IMR-90 (cell line): Measurements from ENCODE around the gene CXCL6. TPM values are rescaled to one million over a fixed set of nuclear protein-coding genes. Genes with fewer than 3 reads are reported as not detected.

ENCODE experiments used
- ATAC-seq: fragments of 200-7000 bp; cut with Tn5 transposase; 2 replicates; pipeline ENCODE4 v1.9.1; 2020; ENCODE audit warnings: low read depth, mild to moderate bottlenecking, moderate library complexity
- BruUV-seq: library from RNA; stranded (reverse); fragments of 400-500 nt; replicated peaks from 2 replicates; lab custom pipeline; 2021; lab: Mats Ljungman, UMichigan
- CTCF ChIA-PET: fragments of 300-600 bp; formaldehyde crosslinking; extraction: SDS; loops from one replicate; lab custom pipeline; 2021; ENCODE audit warnings: antibody characterized with exemption; lab: Yijun Ruan, JAX
- POLR2A ChIA-PET: fragments of 300-600 bp; sonication (Branson Sonifier 250); formaldehyde crosslinking; loops from one replicate; lab custom pipeline; 2022; ENCODE audit warnings: antibody characterized with exemption; ENCODE audit not compliant: unreplicated experiment; lab: Charles Lee
- DNase-seq: peaks from one replicate; pipeline ENCODE4 v3.0.0; 2013
- H2AFZ ChIP-seq: replicated peaks from 2 replicates; pipeline ENCODE3; 2013; ENCODE audit warnings: low read length, mild to moderate bottlenecking; ENCODE audit not compliant: poor library complexity
- H2AK5ac ChIP-seq: 2 replicates; pipeline ENCODE4 v1.6.1; 2013; ENCODE audit warnings: low read depth, low read length, inconsistent platforms
- H2AK9ac ChIP-seq: replicated peaks from 2 replicates; pipeline ENCODE3; 2013; ENCODE audit warnings: mild to moderate bottlenecking, low read depth, low read length, moderate library complexity; ENCODE audit not compliant: poor library complexity
- H2BK120ac ChIP-seq: 2 replicates; pipeline ENCODE4 v1.6.1; 2013; ENCODE audit warnings: low read depth, low read length, inconsistent platforms
- H2BK15ac ChIP-seq: 3 replicates; pipeline ENCODE4 v1.6.1; 2013; ENCODE audit warnings: low read depth, low read length, inconsistent platforms
- H2BK20ac ChIP-seq: 2 replicates; pipeline ENCODE4 v1.6.1; 2013; ENCODE audit warnings: low read depth, mild to moderate bottlenecking, inconsistent platforms, low read length, moderate library complexity
- H2BK5ac ChIP-seq: 2 replicates; pipeline ENCODE4 v1.6.1; 2013; ENCODE audit warnings: mild to moderate bottlenecking, low read depth, low read length, inconsistent platforms; ENCODE audit not compliant: poor library complexity, severe bottlenecking
- H3K14ac ChIP-seq: replicated peaks from 2 replicates; pipeline ENCODE4 v1.6.1; 2013; ENCODE audit warnings: low read depth, low read length, inconsistent platforms
- H3K18ac ChIP-seq: 2 replicates; pipeline ENCODE4 v1.6.1; 2013; ENCODE audit warnings: low read depth, low read length, control low read depth
- H3K23ac ChIP-seq: 2 replicates; pipeline ENCODE4 v1.6.1; 2013; ENCODE audit warnings: low read depth, low read length, inconsistent platforms
- H3K27ac ChIP-seq: 2 replicates; pipeline ENCODE4 v1.5.1; 2013; ENCODE audit warnings: mild to moderate bottlenecking, control low read depth, low read length; ENCODE audit not compliant: insufficient read depth
- H3K27me3 ChIP-seq: 2 replicates; pipeline ENCODE4 v1.6.1; 2013; ENCODE audit warnings: low read length; ENCODE audit not compliant: control insufficient read depth, insufficient read depth
- H3K36me3 ChIP-seq: 2 replicates; pipeline ENCODE4 v1.6.1; 2013; ENCODE audit warnings: low read length, mixed read lengths; ENCODE audit not compliant: control insufficient read depth, insufficient read depth
- H3K4ac ChIP-seq: 2 replicates; pipeline ENCODE4 v1.6.1; 2013; ENCODE audit warnings: low read depth, low read length, inconsistent platforms
- H3K4me1 ChIP-seq: 2 replicates; pipeline ENCODE4 v1.6.1; 2013; ENCODE audit warnings: low read length, mixed read lengths; ENCODE audit not compliant: control insufficient read depth, insufficient read depth
- H3K4me2 ChIP-seq: 2 replicates; pipeline ENCODE4 v1.6.1; 2013; ENCODE audit warnings: low read depth, mild to moderate bottlenecking, control low read depth, low read length, moderate library complexity
- H3K4me3 ChIP-seq: 2 replicates; pipeline ENCODE4 v1.5.1; 2013; ENCODE audit warnings: low read depth, mild to moderate bottlenecking, control low read depth, low read length, moderate library complexity; ENCODE audit not compliant: insufficient read depth
- H3K56ac ChIP-seq: 2 replicates; pipeline ENCODE4 v1.6.1; 2013; ENCODE audit warnings: low read length, inconsistent platforms; ENCODE audit not compliant: insufficient read depth; ENCODE audit errors: extremely low read depth
- H3K79me1 ChIP-seq, 2 experiments: 2 replicates each; pipeline ENCODE4 v1.6.1; 2013; ENCODE audit warnings: low read length in 2 of 2, inconsistent platforms in 1 of 2, low read depth in 1 of 2
- H3K9ac ChIP-seq: 2 replicates; pipeline ENCODE4 v1.6.1; 2013; ENCODE audit warnings: low read depth, low read length, control low read depth
- H3K9me1 ChIP-seq: 2 replicates; pipeline ENCODE4 v1.6.1; 2013; ENCODE audit warnings: low read length, inconsistent platforms; ENCODE audit not compliant: insufficient read depth
- H3K9me3 ChIP-seq: 2 replicates; pipeline ENCODE4 v1.6.1; 2013; ENCODE audit warnings: low read length; ENCODE audit not compliant: control insufficient read depth, insufficient read depth
- H4K20me1 ChIP-seq: 2 replicates; pipeline ENCODE4 v1.6.1; 2013; ENCODE audit warnings: low read length, inconsistent platforms; ENCODE audit not compliant: insufficient read depth
- H4K5ac ChIP-seq: 2 replicates; pipeline ENCODE4 v1.6.1; 2013; ENCODE audit warnings: mild to moderate bottlenecking, low read depth, low read length, control low read depth
- H4K8ac ChIP-seq, 2 experiments: 2 replicates each; pipeline ENCODE4 v1.6.1; 2013; ENCODE audit warnings: low read depth in 2 of 2, low read length in 2 of 2, control low read depth in 1 of 2, inconsistent platforms in 1 of 2
- H4K91ac ChIP-seq: 2 replicates; pipeline ENCODE4 v1.6.1; 2013; ENCODE audit warnings: low read depth, low read length, inconsistent platforms; ENCODE audit not compliant: insufficient read depth
- BHLHE40 ChIP-seq: fragments of 150-350 bp; IDR thresholded peaks from 2 replicates; pipeline ENCODE4 v1.6.1; 2016; ENCODE audit warnings: mild to moderate bottlenecking, low read depth, low read length
- CEBPB ChIP-seq: IDR thresholded peaks from 2 replicates; pipeline ENCODE4 v1.6.1; 2012; ENCODE audit warnings: low read depth, low read length, improper control_type of control experiment
- CTCF ChIP-seq: conservative IDR thresholded peaks from 2 replicates; pipeline ENCODE4 v1.5.1; 2012; ENCODE audit warnings: mild to moderate bottlenecking, low read depth, low read length, improper control_type of control experiment
- FOS ChIP-seq: fragments of 150-350 bp; IDR thresholded peaks from 2 replicates; pipeline ENCODE4 v1.6.1; 2016; ENCODE audit warnings: low read depth, low read length
- MAFK ChIP-seq: IDR thresholded peaks from 2 replicates; pipeline ENCODE4 v1.6.1; 2012; ENCODE audit warnings: low read depth, low read length, improper control_type of control experiment
- MXI1 ChIP-seq: IDR thresholded peaks from 2 replicates; pipeline ENCODE4 v1.6.1; 2012; ENCODE audit warnings: low read depth, mild to moderate bottlenecking, low read length, moderate library complexity, borderline replicate concordance
- RAD21 ChIP-seq: IDR thresholded peaks from 2 replicates; pipeline ENCODE4 v1.6.1; 2012; ENCODE audit warnings: low read length, improper control_type of control experiment
- RCOR1 ChIP-seq: IDR thresholded peaks from 2 replicates; pipeline ENCODE4 v1.6.1; 2012; ENCODE audit warnings: mild to moderate bottlenecking, low read length, improper control_type of control experiment; ENCODE audit not compliant: insufficient replicate concordance
- RFX5 ChIP-seq: IDR thresholded peaks from 2 replicates; pipeline ENCODE4 v1.8.0; 2012; ENCODE audit warnings: low read depth, mild to moderate bottlenecking, low read length, moderate library complexity
- SMC3 ChIP-seq: fragments of 150-350 bp; IDR thresholded peaks from 2 replicates; pipeline ENCODE4 v1.6.1; 2016; ENCODE audit warnings: low read depth, mild to moderate bottlenecking, antibody characterized with exemption, low read length, moderate library complexity
- dilution Hi-C: fragments of 300-500 bp; cut with HindIII; formaldehyde crosslinking; loops from one replicate; pipeline ENCODE4 v1.14.3; 2018; ENCODE audit warnings: low sequenced_read_pairs; ENCODE audit not compliant: unreplicated experiment
- in situ Hi-C: fragments of 300-500 bp; cut with MboI; formaldehyde crosslinking; loops from 3 replicates; pipeline ENCODE4 v1.14.3; 2019; ENCODE audit warnings: low sequenced_read_pairs, inconsistent platforms, mixed read lengths
- intact Hi-C: fragments of 100-400 bp; cut with micrococcal nuclease; formaldehyde crosslinking; loops from 2 replicates; pipeline ENCODE4 v1.10.0; 2022
- polyA plus RNA-seq, 3 experiments: library from polyadenylated mRNA; depleted of rRNA; stranded (reverse); fragments of >200 nt; gene quantifications; 2 replicates each; pipeline ENCODE4 v1.2.3, GENCODE V29; 2012; ENCODE audit warnings: low replicate concordance in 1 of 3
- total RNA-seq: library from RNA; depleted of rRNA; stranded (reverse); fragments of >200 nt; gene quantifications from 2 replicates; pipeline ENCODE4 v1.2.3, GENCODE V29; 2012

The CXCL6 gene
- total and polyA plus RNA-seq, 2 of the 4 experiments (the other 2 are of a cell fraction): not detected

GRCh38 chr4:73842696-73843095, 6.2 kb downstream of the CXCL6 start:
- Histone ChIP-seq H3K4me3 (no peak overlapping the region), H3K4ac (no peak overlapping the region), H4K5ac (no peak overlapping the region), H2AK9ac (no peak overlapping the region), H2BK15ac (no peak overlapping the region), H3K36me3 (no peaks in the 10 kb centered on the region), H3K9ac (no peak overlapping the region), H3K9me1 (no peaks in the 10 kb centered on the region), H3K27ac (no peak overlapping the region), H3K4me2 (no peak overlapping the region), H3K23ac (no peak overlapping the region), H2AFZ (no peak overlapping the region), H3K18ac (no peak overlapping the region), H3K9me3 (no peaks in the 10 kb centered on the region), H3K56ac (no peak overlapping the region), H3K27me3 (peaks cover 8% of the 10 kb centered on the region), H3K4me1 (no peaks in the 10 kb centered on the region), H2BK20ac (no peak overlapping the region), H2BK120ac (no peak overlapping the region), H2AK5ac (no peak overlapping the region), H4K8ac (no peak overlapping the region), H4K20me1 (no peaks in the 10 kb centered on the region), H3K79me1 (no peaks in the 10 kb centered on the region), H4K91ac (no peak overlapping the region), H3K14ac (no peak overlapping the region), H2BK5ac (no peak overlapping the region)
- ATAC-seq (no peak), DNase-seq (no peak)
- intact Hi-C loops: no loop called here
- ChIA-PET CTCF (no interaction called here), POLR2A (no interaction called here)
- no TSS peak for BruUV-seq
- TF ChIP-seq SMC3 (no peak), MAFK (no peak), BHLHE40 (no peak), CEBPB (no peak), CTCF (no peak), RCOR1 (no peak), MXI1 (no peak), FOS (no peak), RFX5 (no peak), RAD21 (no peak)
- in situ Hi-C loops: no loop called here
- dilution Hi-C loops: no loop called here
